T-helper 1 cell treated with Interleukin-12 subunit alpha and Interleukin-12 subunit beta and Interleukin-4 antibody, amounts not matched to agents 30 μg/mL and 1 μg/mL, for 36 hours (primary cell): ENCODE measurements around the gene TGFB3.
"Not testable (repeated sequence)": the region's sequence is repeated elsewhere in the genome, so short reads cannot be mapped to it uniquely, and the experiment has no call there.

Source experiments
- H3K27ac Mint-ChIP-seq: one replicate; pipeline ENCODE4 v1.8.0; 2021; ENCODE audit warnings: mild to moderate bottlenecking, mixed read lengths
- H3K27me3 Mint-ChIP-seq: one replicate; pipeline ENCODE4 v1.8.0; 2021; ENCODE audit warnings: low read depth, mixed read lengths
- H3K36me3 Mint-ChIP-seq: one replicate; pipeline ENCODE4 v1.8.0; 2021; ENCODE audit warnings: low read depth, mixed read lengths
- H3K4me1 Mint-ChIP-seq: one replicate; pipeline ENCODE4 v1.8.0; 2021; ENCODE audit warnings: low read depth, mixed read lengths
- H3K4me3 Mint-ChIP-seq: one replicate; pipeline ENCODE4 v1.8.0; 2021; ENCODE audit warnings: mild to moderate bottlenecking, moderate library complexity, mixed read lengths
- H3K9me3 Mint-ChIP-seq: one replicate; pipeline ENCODE4 v1.8.0; 2021; ENCODE audit warnings: mixed read lengths

TGFB3 gene

GRCh38 chr14:75960231-75960630, 21.6 kb downstream of the TGFB3 start:
- H3K4me3 Mint-ChIP-seq: no peak overlapping the region
- H3K9me3 Mint-ChIP-seq: no peaks in the 10 kb centered on the region
- H3K27me3 Mint-ChIP-seq: no peaks in the 10 kb centered on the region
- H3K36me3 Mint-ChIP-seq: no peaks in the 10 kb centered on the region
- no peak overlapping the region for H3K27ac Mint-ChIP-seq
- no peaks in the 10 kb centered on the region for H3K4me1 Mint-ChIP-seq

GRCh38 chr14:75959031-75959430, 22.8 kb downstream of the TGFB3 start:
- H3K4me1 Mint-ChIP-seq: no peaks in the 10 kb centered on the region
- no peak overlapping the region for H3K27ac Mint-ChIP-seq
- no peak overlapping the region for H3K4me3 Mint-ChIP-seq
- H3K9me3 Mint-ChIP-seq: no peaks in the 10 kb centered on the region
- no peaks in the 10 kb centered on the region for H3K27me3 Mint-ChIP-seq
- H3K36me3 Mint-ChIP-seq: no peaks in the 10 kb centered on the region

GRCh38 chr14:75952489-75952888, 29.3 kb downstream of the TGFB3 start:
- Mint-ChIP-seq H3K4me3 (no peak overlapping the region), H3K36me3 (no peaks in the 10 kb centered on the region), H3K27ac (no peak overlapping the region), H3K27me3 (no peaks in the 10 kb centered on the region), H3K9me3 (peaks cover 7% of the 10 kb centered on the region), H3K4me1 (no peaks in the 10 kb centered on the region)

- H3K4me3 Mint-ChIP-seq: no peak overlapping the region
- no peaks in the 10 kb centered on the region for H3K27me3 Mint-ChIP-seq
- no peaks in the 10 kb centered on the region for H3K36me3 Mint-ChIP-seq
- H3K27ac Mint-ChIP-seq: no peak overlapping the region
- no peaks in the 10 kb centered on the region for H3K4me1 Mint-ChIP-seq
- H3K9me3 Mint-ChIP-seq: no peaks in the 10 kb centered on the region
These were observed 35.0 kb downstream of the TGFB3 start for GRCh38 chr14:75946785-75947184.

- Mint-ChIP-seq H3K27me3 (no peaks in the 10 kb centered on the region), H3K9me3 (no peaks in the 10 kb centered on the region), H3K4me3 (no peak overlapping the region), H3K27ac (no peak overlapping the region), H3K4me1 (no peaks in the 10 kb centered on the region), H3K36me3 (no peaks in the 10 kb centered on the region)
These were observed 37.1 kb downstream of the TGFB3 start for GRCh38 chr14:75944607-75945241.

- H3K4me1 Mint-ChIP-seq: no peaks in the 10 kb centered on the region
- H3K36me3 Mint-ChIP-seq: no peaks in the 10 kb centered on the region
- no peaks in the 10 kb centered on the region for H3K9me3 Mint-ChIP-seq
- no peak overlapping the region for H3K27ac Mint-ChIP-seq
- H3K4me3 Mint-ChIP-seq: no peak overlapping the region
- no peaks in the 10 kb centered on the region for H3K27me3 Mint-ChIP-seq
These were observed 40.8 kb downstream of the TGFB3 start for GRCh38 chr14:75941030-75941429.

GRCh38 chr14:75939200-75939599, 42.6 kb downstream of the TGFB3 start:
- Mint-ChIP-seq H3K36me3 (no peaks in the 10 kb centered on the region), H3K27ac (no peak overlapping the region), H3K4me1 (peaks cover 1% of the 10 kb centered on the region), H3K9me3 (no peaks in the 10 kb centered on the region), H3K4me3 (no peak overlapping the region), H3K27me3 (no peaks in the 10 kb centered on the region)

- Mint-ChIP-seq H3K27me3 (no peaks in the 10 kb centered on the region), H3K4me1 (peaks cover 1% of the 10 kb centered on the region), H3K27ac (no peak overlapping the region), H3K9me3 (no peaks in the 10 kb centered on the region), H3K36me3 (no peaks in the 10 kb centered on the region), H3K4me3 (no peak overlapping the region)
These were observed 46.7 kb downstream of the TGFB3 start for GRCh38 chr14:75934998-75935628.

GRCh38 chr14:75933712-75934296, 48.0 kb downstream of the TGFB3 start:
- no peak overlapping the region for H3K4me3 Mint-ChIP-seq
- H3K4me1 Mint-ChIP-seq: peaks cover 1% of the 10 kb centered on the region
- no peak overlapping the region for H3K27ac Mint-ChIP-seq
- no peaks in the 10 kb centered on the region for H3K36me3 Mint-ChIP-seq
- no peaks in the 10 kb centered on the region for H3K9me3 Mint-ChIP-seq
- no peaks in the 10 kb centered on the region for H3K27me3 Mint-ChIP-seq

- no peaks in the 10 kb centered on the region for H3K9me3 Mint-ChIP-seq
- H3K4me3 Mint-ChIP-seq: no peak overlapping the region
- no peaks in the 10 kb centered on the region for H3K36me3 Mint-ChIP-seq
- H3K27me3 Mint-ChIP-seq: no peaks in the 10 kb centered on the region
- H3K4me1 Mint-ChIP-seq: no peaks in the 10 kb centered on the region
- no peak overlapping the region for H3K27ac Mint-ChIP-seq
These were observed 53.1 kb downstream of the TGFB3 start for GRCh38 chr14:75928690-75929181.

- no peaks in the 10 kb centered on the region for H3K36me3 Mint-ChIP-seq
- H3K4me1 Mint-ChIP-seq: no peaks in the 10 kb centered on the region
- H3K27me3 Mint-ChIP-seq: no peaks in the 10 kb centered on the region
- no peak overlapping the region for H3K4me3 Mint-ChIP-seq
- no peaks in the 10 kb centered on the region for H3K9me3 Mint-ChIP-seq
- H3K27ac Mint-ChIP-seq: no peak overlapping the region
These were observed 54.2 kb downstream of the TGFB3 start for GRCh38 chr14:75927564-75928087.

- Mint-ChIP-seq H3K9me3 (no peaks in the 10 kb centered on the region), H3K27ac (no peak overlapping the region), H3K27me3 (no peaks in the 10 kb centered on the region), H3K36me3 (no peaks in the 10 kb centered on the region), H3K4me1 (no peaks in the 10 kb centered on the region), H3K4me3 (no peak overlapping the region)
These were observed 55.2 kb downstream of the TGFB3 start for GRCh38 chr14:75926431-75927115.

GRCh38 chr14:75925141-75925840, 56.5 kb downstream of the TGFB3 start:
- not testable (repeated sequence) for H3K9me3 Mint-ChIP-seq, H3K36me3 Mint-ChIP-seq, H3K4me3 Mint-ChIP-seq, H3K27me3 Mint-ChIP-seq, H3K27ac Mint-ChIP-seq, H3K4me1 Mint-ChIP-seq

GRCh38 chr14:75920421-75920820, 61.4 kb downstream of the TGFB3 start:
- not testable (repeated sequence) for H3K36me3 Mint-ChIP-seq, H3K27me3 Mint-ChIP-seq, H3K27ac Mint-ChIP-seq, H3K9me3 Mint-ChIP-seq, H3K4me1 Mint-ChIP-seq, H3K4me3 Mint-ChIP-seq
